ENCODE data around the gene WWC1. TPM values are rescaled to one million over a fixed set of nuclear protein-coding genes. Genes with fewer than 3 reads are reported as not detected.

WWC1 gene
- total RNA-seq, 2 experiments from 2014 or later = 1.0 to 1.3 TPM

DNA sequence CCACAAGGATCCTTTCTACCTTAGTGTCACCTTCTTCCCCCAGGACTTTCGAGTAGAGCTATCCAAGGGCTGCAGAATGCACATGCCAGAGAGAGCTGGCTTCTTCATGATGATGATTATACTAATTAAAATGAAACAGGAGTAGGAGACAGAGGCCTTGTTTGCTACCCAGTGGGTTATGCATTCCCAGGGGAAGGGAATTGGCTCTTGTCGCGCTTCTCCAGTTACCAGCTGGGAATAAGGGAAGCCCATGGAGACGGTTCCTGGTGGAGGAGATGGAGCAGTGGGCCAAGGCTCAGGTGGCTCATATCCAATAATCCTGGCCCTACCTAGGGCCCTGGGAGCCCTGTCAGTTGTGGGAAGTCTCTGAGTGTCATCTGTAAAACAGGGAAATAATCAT lies 65.1 kb downstream of the WWC1 start:
- no peaks in the 10 kb centered on the region for H3K4me1 ChIP-seq (ENCODE audit: insufficient read depth, low read length)
- no peak overlapping the region for H3K4me3 ChIP-seq (ENCODE audit: low read length)
- Mint-ChIP-seq H3K4me3 (no peak overlapping the region), H3K4me1 (ENCODE audit: low read depth) (no peaks in the 10 kb centered on the region), H3K36me3 (ENCODE audit: low read depth) (no peaks in the 10 kb centered on the region), H3K27ac (no peak overlapping the region), H3K9me3 (no peaks in the 10 kb centered on the region), H3K27me3 (peaks cover 11% of the 10 kb centered on the region)
- H3K36me3 ChIP-seq (ENCODE audit: insufficient read depth, low read length) = no peaks in the 10 kb centered on the region
- no peak for ATAC-seq (ENCODE audit: poor library complexity)
- H3K27me3 ChIP-seq (ENCODE audit: control insufficient read depth in 1 of 2, insufficient read depth in 2 of 2, low read length in 2 of 2) = no peaks in the 10 kb centered on the region
- ChIA-PET POLR2A (interaction anchor here (0.5 kb wide), 1 partner anchor 26 kb away, joined by 6 read pairs; no protein-coding TSS in a partner anchor), CTCF (no interaction called here)
- peaks cover 0 to 3% of the 10 kb centered on the region in 2 experiments for H3K9me3 ChIP-seq (ENCODE audit: control insufficient read depth in 1 of 2, insufficient read depth in 1 of 2, low read length in 2 of 2)
- no peak overlapping the region for H3K27ac ChIP-seq (ENCODE audit: low read depth in 1 of 2, low read length in 2 of 2)
- TF ChIP-seq, protein P1, sequence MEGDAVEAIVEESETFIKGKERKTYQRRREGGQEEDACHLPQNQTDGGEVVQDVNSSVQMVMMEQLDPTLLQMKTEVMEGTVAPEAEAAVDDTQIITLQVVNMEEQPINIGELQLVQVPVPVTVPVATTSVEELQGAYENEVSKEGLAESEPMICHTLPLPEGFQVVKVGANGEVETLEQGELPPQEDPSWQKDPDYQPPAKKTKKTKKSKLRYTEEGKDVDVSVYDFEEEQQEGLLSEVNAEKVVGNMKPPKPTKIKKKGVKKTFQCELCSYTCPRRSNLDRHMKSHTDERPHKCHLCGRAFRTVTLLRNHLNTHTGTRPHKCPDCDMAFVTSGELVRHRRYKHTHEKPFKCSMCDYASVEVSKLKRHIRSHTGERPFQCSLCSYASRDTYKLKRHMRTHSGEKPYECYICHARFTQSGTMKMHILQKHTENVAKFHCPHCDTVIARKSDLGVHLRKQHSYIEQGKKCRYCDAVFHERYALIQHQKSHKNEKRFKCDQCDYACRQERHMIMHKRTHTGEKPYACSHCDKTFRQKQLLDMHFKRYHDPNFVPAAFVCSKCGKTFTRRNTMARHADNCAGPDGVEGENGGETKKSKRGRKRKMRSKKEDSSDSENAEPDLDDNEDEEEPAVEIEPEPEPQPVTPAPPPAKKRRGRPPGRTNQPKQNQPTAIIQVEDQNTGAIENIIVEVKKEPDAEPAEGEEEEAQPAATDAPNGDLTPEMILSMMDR (IDR thresholded peaks at IDR 0.05) = no peak
- intact Hi-C loops (cut with DNase I, micrococcal nuclease) = no loop called here
- DNase-seq = no peak

DNA sequence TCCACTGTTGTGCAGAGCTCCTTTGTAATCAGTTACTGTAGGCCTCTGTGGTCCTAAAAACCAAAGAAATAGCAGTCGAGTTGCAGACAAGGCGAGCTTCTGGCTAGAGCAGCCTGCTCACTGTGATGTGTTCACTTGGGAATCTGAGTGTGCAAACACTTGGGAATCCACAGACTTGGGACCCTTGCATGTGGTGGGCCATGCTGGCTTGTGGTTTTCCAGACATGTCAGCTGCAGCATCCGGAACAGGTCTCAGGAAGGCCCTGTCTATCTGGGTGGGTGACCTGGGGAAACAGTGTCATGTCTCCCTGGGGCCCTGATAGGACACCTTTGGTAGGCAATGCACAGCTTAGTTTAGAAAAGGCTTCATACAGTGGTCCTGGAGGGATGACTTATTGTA lies 66.4 kb downstream of the WWC1 start:
- H3K4me1 ChIP-seq (ENCODE audit: insufficient read depth, low read length) = no peaks in the 10 kb centered on the region
- Mint-ChIP-seq H3K27ac (no peak overlapping the region), H3K27me3 (peaks cover 11% of the 10 kb centered on the region), H3K4me3 (no peak overlapping the region), H3K9me3 (no peaks in the 10 kb centered on the region), H3K4me1 (ENCODE audit: low read depth) (no peaks in the 10 kb centered on the region), H3K36me3 (ENCODE audit: low read depth) (no peaks in the 10 kb centered on the region)
- H3K36me3 ChIP-seq (ENCODE audit: insufficient read depth, low read length) = no peaks in the 10 kb centered on the region
- no peak overlapping the region for H3K27ac ChIP-seq (ENCODE audit: low read depth in 1 of 2, low read length in 2 of 2)
- H3K4me3 ChIP-seq (ENCODE audit: low read length) = no peak overlapping the region
- no peaks in the 10 kb centered on the region for H3K27me3 ChIP-seq (ENCODE audit: control insufficient read depth in 1 of 2, insufficient read depth in 2 of 2, low read length in 2 of 2)
- ChIA-PET POLR2A (no interaction called here), CTCF (no interaction called here)
- TF ChIP-seq, protein P1 (IDR thresholded peaks at IDR 0.05) = no peak
- ATAC-seq (ENCODE audit: poor library complexity) = no peak
- no peak for DNase-seq
- peaks cover 0 to 3% of the 10 kb centered on the region in 2 experiments for H3K9me3 ChIP-seq (ENCODE audit: control insufficient read depth in 1 of 2, insufficient read depth in 1 of 2, low read length in 2 of 2)
- intact Hi-C loops (cut with DNase I, micrococcal nuclease) = no loop called here

DNA sequence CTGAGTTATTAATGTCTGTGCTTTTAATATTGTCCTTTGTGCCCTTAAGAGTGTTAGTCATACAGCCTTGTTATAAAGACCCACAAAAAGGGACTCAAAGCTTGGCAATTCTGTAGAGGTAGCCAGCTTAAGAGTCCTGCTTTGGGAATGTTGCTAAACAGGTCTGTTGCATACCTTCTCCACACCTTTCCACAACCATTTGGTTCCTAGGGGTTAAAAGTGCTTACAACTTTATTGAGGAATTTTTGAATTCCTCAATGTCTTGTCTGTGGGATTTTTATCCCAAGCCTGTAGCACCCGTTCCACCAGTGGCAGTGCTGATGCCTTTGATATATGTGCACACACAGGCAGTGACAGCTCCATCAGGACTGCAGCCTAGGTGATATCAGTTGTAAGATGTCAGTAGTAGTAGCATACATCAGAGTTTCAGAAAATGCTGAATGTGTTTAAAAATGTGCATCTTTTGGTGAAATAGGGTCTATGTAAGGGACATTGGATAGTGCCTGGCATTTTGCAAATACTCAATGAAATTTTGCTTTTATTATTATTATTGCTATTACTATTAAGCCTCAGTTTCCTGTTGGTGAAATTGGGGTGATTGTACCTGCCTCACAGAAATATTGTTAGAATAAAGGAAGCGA lies 68.5 kb downstream of the WWC1 start:
- Mint-ChIP-seq H3K4me3 (no peak overlapping the region), H3K4me1 (ENCODE audit: low read depth) (no peaks in the 10 kb centered on the region), H3K27me3 (peaks cover 11% of the 10 kb centered on the region), H3K9me3 (no peaks in the 10 kb centered on the region), H3K36me3 (ENCODE audit: low read depth) (no peaks in the 10 kb centered on the region), H3K27ac (no peak overlapping the region)
- Histone ChIP-seq H3K27me3 (ENCODE audit: control insufficient read depth in 1 of 2, insufficient read depth in 2 of 2, low read length in 2 of 2) (no peaks in the 10 kb centered on the region), H3K27ac (ENCODE audit: low read depth in 1 of 2, low read length in 2 of 2) (no peak overlapping the region), H3K4me3 (ENCODE audit: low read length) (no peak overlapping the region), H3K36me3 (ENCODE audit: insufficient read depth, low read length) (no peaks in the 10 kb centered on the region), H3K9me3 (ENCODE audit: control insufficient read depth in 1 of 2, insufficient read depth in 1 of 2, low read length in 2 of 2) (peaks cover 0 to 3% of the 10 kb centered on the region in 2 experiments), H3K4me1 (ENCODE audit: insufficient read depth, low read length) (no peaks in the 10 kb centered on the region)
- POLR2A ChIA-PET = no interaction called here
- no peak for ATAC-seq (ENCODE audit: poor library complexity)
- CTCF ChIA-PET = no interaction called here
- TF ChIP-seq, protein P1 (IDR thresholded peaks at IDR 0.05) = no peak
- DNase-seq = no peak
- intact Hi-C loops (cut with DNase I, micrococcal nuclease) = no loop called here
